GM06990 (cell line): ENCODE results near the gene NECAB2.

ENCODE experiments used
- DNase-seq: peaks from one replicate; pipeline ENCODE4 v3.0.0-alpha.2; 2011; ENCODE audit not compliant: insufficient read length; ENCODE audit errors: extremely low read depth
- H3K27me3 ChIP-seq: replicated peaks from 2 replicates; pipeline ENCODE4 v1.6.0; 2011; ENCODE audit warnings: low read length; ENCODE audit not compliant: control insufficient read depth, insufficient read depth
- H3K36me3 ChIP-seq: 2 replicates; pipeline ENCODE4 v1.5.1; 2011; ENCODE audit warnings: low read length; ENCODE audit not compliant: control insufficient read depth, insufficient read depth
- H3K4me3 ChIP-seq: replicated peaks from 2 replicates; pipeline ENCODE4 v1.5.1; 2011; ENCODE audit warnings: low read depth, mild to moderate bottlenecking, control low read depth, low read length
- CTCF ChIP-seq: IDR thresholded peaks from 2 replicates; pipeline ENCODE4 v1.5.1; 2011; ENCODE audit warnings: low read length, control low read depth, mild to moderate bottlenecking, inconsistent platforms; ENCODE audit not compliant: insufficient read depth, poor library complexity, severe bottlenecking

NECAB2 gene

DNA sequence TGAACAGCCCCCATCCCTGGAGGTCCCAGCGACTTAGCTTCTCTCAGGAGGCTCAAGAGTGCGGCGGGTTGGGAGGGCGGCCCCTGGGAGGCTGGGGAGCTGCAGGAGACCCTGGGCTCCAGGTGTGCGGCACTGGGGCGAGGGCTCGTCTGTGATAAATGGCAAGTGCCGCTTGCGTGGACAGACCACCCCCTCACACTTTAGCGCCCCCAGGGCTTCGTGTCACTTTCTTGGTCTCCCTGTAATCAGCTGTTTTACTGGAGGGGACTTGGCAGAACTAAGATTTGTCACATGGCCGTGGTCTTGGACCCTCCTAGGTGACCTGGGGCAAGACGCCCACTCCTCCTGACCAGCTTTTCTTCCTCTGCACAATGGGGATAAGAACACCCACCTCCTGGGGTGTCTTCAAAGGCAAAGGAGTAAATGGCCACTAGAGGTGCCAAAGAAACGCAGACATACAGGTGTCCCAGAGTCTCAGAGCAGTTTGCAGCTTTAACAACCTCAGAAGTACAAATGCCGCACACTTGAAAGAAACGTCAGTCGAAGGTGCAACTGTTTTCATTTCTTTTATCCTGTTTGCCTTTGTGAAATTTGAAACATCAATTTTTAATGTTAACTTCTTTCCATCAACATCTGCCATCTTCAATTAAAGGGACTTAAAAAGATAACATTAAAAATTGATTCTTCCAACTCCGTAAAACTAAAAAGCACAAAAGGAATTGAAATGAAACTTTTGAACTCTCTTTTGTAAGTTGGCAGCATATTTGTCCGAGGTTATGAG is 14.1 kb upstream of the NECAB2 start:
- TF ChIP-seq CTCF: peak; percentile 58
- H3K27me3 ChIP-seq: no peaks in the 10 kb centered on the region
- no peaks in the 10 kb centered on the region for H3K36me3 ChIP-seq
- DNase-seq: no peak
- H3K4me3 ChIP-seq: no peak overlapping the region

DNA sequence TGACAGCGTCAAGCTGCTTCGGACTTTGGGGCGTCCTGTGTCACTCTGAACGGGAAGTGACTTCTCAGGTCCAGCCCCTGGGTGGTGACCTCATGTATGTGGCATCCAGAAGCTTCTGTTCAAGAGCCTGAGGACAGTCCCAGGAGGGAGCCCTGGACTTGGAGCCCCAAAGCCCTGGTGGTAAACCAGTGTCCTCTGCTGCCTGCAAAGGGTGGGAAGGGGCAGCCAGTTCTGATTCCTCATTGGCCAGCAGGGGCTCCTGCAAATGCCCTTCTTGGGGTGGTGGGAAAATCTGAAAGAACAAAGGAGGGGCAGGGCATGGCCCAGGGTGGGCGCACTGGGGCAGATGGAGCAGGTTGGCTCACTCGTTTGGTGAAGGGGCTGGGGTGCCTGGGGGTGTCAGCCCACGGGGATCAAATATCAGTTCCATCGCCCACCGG is 13.4 kb upstream of the NECAB2 start:
- no peaks in the 10 kb centered on the region for H3K36me3 ChIP-seq
- H3K27me3 ChIP-seq: no peaks in the 10 kb centered on the region
- no peak for DNase-seq
- H3K4me3 ChIP-seq: no peak overlapping the region
- TF ChIP-seq CTCF: no peak

- Histone ChIP-seq H3K4me3 (no peak overlapping the region), H3K27me3 (no peaks in the 10 kb centered on the region), H3K36me3 (no peaks in the 10 kb centered on the region)
- TF ChIP-seq CTCF: no peak
- no peak for DNase-seq
Observed at GRCh38 chr16:83955218-83956130, 12.6 kb upstream of the NECAB2 start.

DNA sequence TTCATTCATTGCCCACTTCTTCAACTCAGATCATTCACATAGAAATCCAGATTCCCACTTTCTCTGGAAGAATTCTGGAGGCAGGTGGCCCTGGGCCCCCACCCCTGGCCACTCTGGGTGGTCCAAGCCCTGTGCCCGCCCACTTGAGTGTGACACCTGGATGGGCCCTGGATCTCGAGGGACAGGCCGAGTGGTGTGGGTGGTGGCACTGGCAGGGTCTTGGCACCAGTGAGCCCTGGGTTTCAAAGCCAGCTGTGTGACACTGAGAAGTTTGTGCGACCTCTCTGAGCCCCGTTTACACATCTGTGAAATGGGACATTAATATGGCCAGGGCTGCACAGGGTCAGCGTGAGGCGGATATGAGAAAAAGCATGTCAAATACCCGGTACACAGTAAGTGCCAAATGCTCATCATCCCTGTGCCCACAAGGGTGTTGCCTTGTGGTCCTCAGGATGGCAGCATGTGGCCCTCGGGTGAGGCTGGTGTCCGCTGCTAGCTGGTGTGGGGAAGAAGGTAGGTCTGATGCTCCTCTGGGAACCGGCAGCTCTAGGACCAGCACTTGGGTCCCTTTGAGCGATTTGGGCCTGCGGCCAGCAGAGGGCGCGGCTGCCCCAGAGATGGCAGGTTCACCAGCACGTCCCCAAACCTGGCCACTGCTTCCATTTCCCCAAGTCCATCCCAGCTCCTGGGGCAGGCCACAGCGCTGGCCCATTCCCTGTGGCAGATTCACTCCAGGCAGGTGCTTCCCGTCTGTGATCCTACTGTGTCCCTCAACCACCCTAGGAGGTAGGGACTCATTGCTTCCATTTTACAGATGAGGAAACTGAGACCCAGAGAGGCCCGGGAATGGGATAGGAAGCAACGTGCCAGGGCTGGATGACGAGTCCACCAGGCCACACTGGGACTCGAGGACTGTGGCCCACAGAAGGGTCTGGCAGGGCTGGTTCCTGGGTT is 11.4 kb upstream of the NECAB2 start:
- H3K27me3 ChIP-seq: no peaks in the 10 kb centered on the region
- H3K36me3 ChIP-seq: no peaks in the 10 kb centered on the region
- peak; percentile 70 for DNase-seq
- TF ChIP-seq CTCF: peak; percentile 96
- H3K4me3 ChIP-seq: no peak overlapping the region

- no peak for DNase-seq
- no peak for TF ChIP-seq CTCF
- Histone ChIP-seq H3K36me3 (no peaks in the 10 kb centered on the region), H3K4me3 (no peak overlapping the region), H3K27me3 (no peaks in the 10 kb centered on the region)
Observed at GRCh38 chr16:83957296-83957855, 10.7 kb upstream of the NECAB2 start.
